ENCODE results near the gene ADAM33. TPM values are rescaled to one million over a fixed set of nuclear protein-coding genes. Genes with fewer than 3 reads are reported as not detected.

The ADAM33 gene
- total RNA-seq, 3 donors from 2014 or later: 6.4 to 86.6 (median 9.7) TPM

DNA sequence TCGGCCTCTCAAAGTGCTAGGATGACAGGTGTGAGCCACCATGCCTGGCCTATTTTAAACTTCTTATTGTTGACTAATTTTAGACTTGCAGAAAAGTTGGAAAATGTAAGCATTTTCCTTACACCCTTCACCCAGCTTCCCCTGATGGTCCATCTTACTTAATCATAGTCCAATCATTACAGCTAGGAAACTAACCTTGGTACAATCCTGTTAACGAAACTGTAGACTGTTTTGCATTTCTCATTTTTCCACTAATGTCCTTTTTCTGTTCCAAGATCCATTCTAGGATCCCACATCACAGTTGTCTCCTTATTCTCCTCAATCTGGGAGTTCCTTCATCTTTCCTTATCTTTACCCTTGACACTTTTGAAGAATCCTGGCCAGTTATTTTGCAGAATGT lies 18.0 kb downstream of the ADAM33 start:
- Histone ChIP-seq H3K36me3 (ENCODE audit: low read depth) (no peaks in the 10 kb centered on the region), H3K9me3 (no peaks in the 10 kb centered on the region), H3K4me3 (no peak overlapping the region), H3K4me1 (ENCODE audit: low read depth) (peaks cover 3% of the 10 kb centered on the region)
- TF ChIP-seq, protein P1, sequence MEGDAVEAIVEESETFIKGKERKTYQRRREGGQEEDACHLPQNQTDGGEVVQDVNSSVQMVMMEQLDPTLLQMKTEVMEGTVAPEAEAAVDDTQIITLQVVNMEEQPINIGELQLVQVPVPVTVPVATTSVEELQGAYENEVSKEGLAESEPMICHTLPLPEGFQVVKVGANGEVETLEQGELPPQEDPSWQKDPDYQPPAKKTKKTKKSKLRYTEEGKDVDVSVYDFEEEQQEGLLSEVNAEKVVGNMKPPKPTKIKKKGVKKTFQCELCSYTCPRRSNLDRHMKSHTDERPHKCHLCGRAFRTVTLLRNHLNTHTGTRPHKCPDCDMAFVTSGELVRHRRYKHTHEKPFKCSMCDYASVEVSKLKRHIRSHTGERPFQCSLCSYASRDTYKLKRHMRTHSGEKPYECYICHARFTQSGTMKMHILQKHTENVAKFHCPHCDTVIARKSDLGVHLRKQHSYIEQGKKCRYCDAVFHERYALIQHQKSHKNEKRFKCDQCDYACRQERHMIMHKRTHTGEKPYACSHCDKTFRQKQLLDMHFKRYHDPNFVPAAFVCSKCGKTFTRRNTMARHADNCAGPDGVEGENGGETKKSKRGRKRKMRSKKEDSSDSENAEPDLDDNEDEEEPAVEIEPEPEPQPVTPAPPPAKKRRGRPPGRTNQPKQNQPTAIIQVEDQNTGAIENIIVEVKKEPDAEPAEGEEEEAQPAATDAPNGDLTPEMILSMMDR (IDR thresholded peaks at IDR 0.05): no peak
- intact Hi-C loops (cut with DNase I, micrococcal nuclease): no loop called here
- DNase-seq: no peak
- ATAC-seq: no peak

DNA sequence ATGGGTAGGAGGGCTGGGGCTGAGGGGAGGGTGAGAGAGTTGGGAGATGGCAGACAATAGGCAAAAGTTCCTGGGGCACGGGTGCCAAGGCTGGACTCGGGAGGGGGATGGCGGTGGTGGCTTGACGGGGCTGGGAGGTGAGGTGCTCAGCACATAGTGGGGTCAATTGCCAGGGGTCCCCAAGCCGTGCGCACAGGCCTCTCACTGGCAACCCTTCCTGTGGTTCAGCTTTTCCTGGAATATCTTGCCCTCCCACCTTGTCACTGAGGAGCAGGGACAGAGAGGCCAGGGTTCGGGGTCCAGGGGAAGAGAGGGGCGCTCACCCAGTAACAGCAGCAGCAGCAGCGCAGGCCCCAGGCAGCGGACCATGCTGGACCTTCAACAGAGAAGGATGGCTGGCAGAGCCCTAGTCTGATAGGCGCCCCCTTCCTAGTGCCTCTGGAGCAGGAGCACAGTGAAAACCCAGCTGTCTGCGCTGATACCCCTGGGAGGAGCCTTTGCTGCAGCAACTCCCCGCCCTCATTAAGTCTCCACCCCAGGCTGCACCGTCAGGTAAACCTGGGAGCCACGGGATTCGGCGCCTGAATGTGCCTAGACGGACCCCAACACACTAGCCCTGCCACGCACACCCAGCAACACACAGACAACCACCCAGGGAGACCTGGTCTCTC lies 18.6 kb downstream of the ADAM33 start, which contains the start of gene GFRA4:
GFRA4 (minus strand) TSS at position 369 of the 671 bp plus-strand sequence; CDS start at position 369, 0 bp downstream.
- no peak within 1 kb of the TSS for H3K4me3 ChIP-seq
- DNase-seq (peak in 1 of 3 donors; percentile 29), ATAC-seq (no peak)
- no peaks in the 10 kb centered on the region for H3K36me3 ChIP-seq (ENCODE audit: low read depth)
- intact Hi-C loops (cut with DNase I, micrococcal nuclease): no loop called here
- peaks cover 3% of the 10 kb centered on the region for H3K4me1 ChIP-seq (ENCODE audit: low read depth)
- H3K9me3 ChIP-seq: no peaks in the 10 kb centered on the region
- TF ChIP-seq, protein P1 (IDR thresholded peaks at IDR 0.05): no peak

DNA sequence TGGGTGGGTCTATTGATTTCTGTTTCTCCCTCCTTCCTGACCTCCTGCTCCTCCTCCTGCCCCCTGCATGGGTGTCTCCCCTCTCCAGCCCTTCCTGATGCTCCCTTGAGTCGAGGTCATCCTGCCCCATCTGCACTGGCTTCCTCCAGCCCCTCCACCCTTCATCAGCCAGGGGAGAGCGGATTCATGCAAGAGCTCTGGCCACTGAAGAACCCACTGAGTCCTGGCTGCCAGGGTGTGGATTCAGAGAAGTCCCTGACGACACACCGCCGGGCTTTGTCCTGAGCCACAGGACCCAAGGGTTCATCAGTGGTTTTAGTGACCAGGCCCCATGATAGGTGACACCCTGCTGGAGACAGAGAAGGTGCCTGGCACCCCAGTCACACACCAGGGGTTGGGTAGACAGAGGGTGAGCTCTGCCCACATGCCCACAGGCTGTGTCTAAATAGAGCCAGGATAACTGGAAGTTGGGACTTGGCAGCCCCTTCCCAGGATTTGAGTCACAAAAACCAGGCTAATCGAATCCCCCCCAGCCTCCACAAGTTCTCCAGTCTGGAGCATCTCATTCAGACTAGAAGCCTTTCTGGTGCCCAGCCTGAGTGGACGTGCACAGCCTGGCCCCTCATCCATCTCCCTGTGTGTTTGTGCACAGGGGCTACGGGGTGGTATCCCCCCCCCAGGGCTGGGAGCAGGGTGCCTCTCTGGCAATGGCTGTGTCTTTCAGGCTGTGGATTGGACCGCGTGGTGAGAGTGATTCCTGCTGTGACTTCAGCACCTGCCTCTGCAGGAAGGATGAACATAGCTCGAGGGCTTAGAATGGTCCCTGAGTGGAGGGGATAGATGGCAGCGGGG lies 19.8 kb downstream of the ADAM33 start:
- H3K4me3 ChIP-seq: no peak overlapping the region
- no peaks in the 10 kb centered on the region for H3K9me3 ChIP-seq
- DNase-seq: peak in 2 of 3 donors; percentile 9 to 29
- intact Hi-C loops (cut with DNase I, micrococcal nuclease): no loop called here
- TF ChIP-seq, protein P1 (IDR thresholded peaks at IDR 0.05): no peak
- peaks cover 3% of the 10 kb centered on the region for H3K4me1 ChIP-seq (ENCODE audit: low read depth)
- ATAC-seq: no peak
- H3K36me3 ChIP-seq (ENCODE audit: low read depth): no peaks in the 10 kb centered on the region

DNA sequence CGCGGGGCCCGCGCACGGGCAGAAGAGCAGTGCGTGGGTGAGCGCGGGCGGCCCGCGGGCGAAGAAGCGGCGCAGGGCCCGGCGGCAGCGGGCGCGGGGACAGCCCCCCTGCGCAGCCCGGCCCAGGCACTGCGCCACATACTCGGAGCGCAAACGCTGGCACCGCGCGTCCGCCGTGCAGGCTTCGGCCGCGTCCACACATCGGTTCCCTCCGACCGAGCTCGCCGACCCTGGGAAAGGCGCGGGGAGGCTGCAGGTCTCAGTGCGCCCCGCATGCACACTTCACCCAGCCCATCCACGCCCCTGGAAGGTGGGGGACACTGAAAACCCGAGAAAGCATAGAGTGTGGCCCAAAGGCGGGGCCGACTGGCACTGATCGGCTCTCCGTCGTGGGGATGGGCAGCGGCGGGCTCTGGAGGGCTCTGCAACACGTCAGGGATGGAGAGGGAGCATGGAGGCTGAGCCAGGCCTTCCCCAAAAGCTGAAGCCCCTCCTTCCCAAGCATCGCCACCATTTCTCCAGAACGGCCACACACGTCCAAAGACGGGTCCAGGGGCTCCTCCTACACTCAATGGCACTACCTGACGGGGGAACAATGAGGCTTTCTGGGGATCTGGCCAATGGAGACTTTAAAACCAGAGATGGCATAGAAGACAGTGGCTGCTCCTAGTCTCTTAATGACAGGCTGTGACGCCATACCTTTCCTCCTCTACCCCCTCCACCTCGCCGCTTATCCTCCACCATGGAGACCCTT lies 20.6 kb downstream of the ADAM33 start:
- ATAC-seq: no peak
- Histone ChIP-seq H3K4me1 (ENCODE audit: low read depth) (peaks cover 3% of the 10 kb centered on the region), H3K36me3 (ENCODE audit: low read depth) (no peaks in the 10 kb centered on the region), H3K4me3 (no peak overlapping the region), H3K9me3 (no peaks in the 10 kb centered on the region)
- peak in 1 of 3 donors; percentile 48 for DNase-seq
- TF ChIP-seq, protein P1 (IDR thresholded peaks at IDR 0.05): no peak
- intact Hi-C loops (cut with DNase I, micrococcal nuclease): no loop called here

DNA sequence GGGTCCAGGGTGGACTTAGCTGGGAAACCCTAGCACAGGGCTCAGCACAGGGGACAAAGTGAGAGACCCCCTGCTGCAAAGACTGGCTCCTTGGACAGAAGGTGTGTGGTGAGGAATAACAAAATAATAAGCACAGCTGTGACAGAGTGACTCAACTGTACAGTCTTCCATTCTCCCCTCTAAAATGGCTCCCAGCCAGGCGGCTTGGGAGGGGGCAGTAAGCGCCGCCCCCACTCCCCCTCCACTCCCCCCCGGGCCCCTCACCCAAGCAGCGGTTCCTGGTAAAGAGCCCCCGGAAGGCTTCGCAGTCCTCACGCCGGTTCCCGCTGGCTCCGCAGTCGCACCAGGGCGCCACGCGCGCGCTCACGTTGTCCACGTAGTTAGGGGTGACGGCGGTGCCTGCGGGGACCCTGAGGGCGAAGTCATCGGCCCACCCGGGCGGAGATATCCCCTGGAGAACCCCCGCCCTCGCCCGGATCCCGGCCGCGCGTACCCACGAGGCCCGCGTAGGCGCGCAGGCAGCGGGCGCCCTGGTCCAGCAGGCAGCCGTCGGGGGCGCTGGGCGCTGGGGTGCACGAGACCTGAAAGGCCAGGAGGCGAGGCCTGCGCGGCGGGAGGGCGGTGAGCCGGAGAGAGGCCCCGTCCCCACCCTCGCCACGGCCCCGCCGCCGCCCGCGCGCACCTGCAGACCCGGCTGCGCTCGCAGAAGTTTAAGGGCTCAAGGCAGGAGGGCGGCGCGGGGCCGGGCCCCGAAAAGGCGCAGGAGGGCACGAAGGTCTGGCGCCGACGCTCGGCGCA lies 21.3 kb downstream of the ADAM33 start:
- no peak overlapping the region for H3K4me3 ChIP-seq
- H3K36me3 ChIP-seq (ENCODE audit: low read depth): no peaks in the 10 kb centered on the region
- intact Hi-C loops (cut with DNase I, micrococcal nuclease): no loop called here
- DNase-seq (peak in 1 of 3 donors; percentile 45), ATAC-seq (no peak)
- H3K9me3 ChIP-seq: no peaks in the 10 kb centered on the region
- H3K4me1 ChIP-seq (ENCODE audit: low read depth): peaks cover 3% of the 10 kb centered on the region
- TF ChIP-seq, protein P1 (IDR thresholded peaks at IDR 0.05): no peak
